AG04450 (cell line): Measurements from ENCODE around the gene SMPD3. TPM values are rescaled to one million over a fixed set of nuclear protein-coding genes. Genes with fewer than 3 reads are reported as not detected.

ENCODE experiments used
- CTCF ChIA-PET: fragments of 300-600, 350-600 bp; formaldehyde crosslinking; extraction: SDS; loops from one replicate; lab custom pipeline; 2022; ENCODE audit warnings: antibody characterized with exemption, inconsistent platforms; lab: Charles Lee
- POLR2A ChIA-PET: fragments of 350-600 bp; formaldehyde crosslinking; extraction: SDS; loops from one replicate; lab custom pipeline; 2021; ENCODE audit warnings: antibody characterized with exemption, inconsistent platforms; lab: Yijun Ruan, JAX
- DNase-seq: peaks from one replicate; pipeline ENCODE4 v3.0.0-alpha.2; 2011; ENCODE audit warnings: low read depth, low spot score
- H3K27ac ChIP-seq: one replicate; pipeline ENCODE4 v1.5.1; 2012; ENCODE audit warnings: low read depth, low read length, control low read depth
- H3K27me3 ChIP-seq: one replicate; pipeline ENCODE4 v1.6.0; 2012; ENCODE audit warnings: low read length; ENCODE audit not compliant: control insufficient read depth, insufficient read depth
- H3K4me3 ChIP-seq: 2 replicates; pipeline ENCODE4 v1.5.1; 2011; ENCODE audit warnings: mild to moderate bottlenecking, low read depth, low read length, control low read depth
- H3K9me3 ChIP-seq: 2 replicates; pipeline ENCODE4 v1.5.1; 2012; ENCODE audit warnings: low read length; ENCODE audit not compliant: control insufficient read depth, insufficient read depth
- polyA plus RNA-seq: library from polyadenylated mRNA; depleted of rRNA; stranded (reverse); fragments of >200 nt; gene quantifications from 2 replicates; pipeline ENCODE4 v1.2.3, GENCODE V29; 2011
- TF ChIP-seq, protein P1 (sequence below): IDR thresholded peaks from 2 replicates; pipeline ENCODE4 v1.5.1; 2011; ENCODE audit warnings: low read depth, low read length, control low read depth, inconsistent platforms

Gene SMPD3
- polyA plus RNA-seq, 1 experiment, result not detected

DNA sequence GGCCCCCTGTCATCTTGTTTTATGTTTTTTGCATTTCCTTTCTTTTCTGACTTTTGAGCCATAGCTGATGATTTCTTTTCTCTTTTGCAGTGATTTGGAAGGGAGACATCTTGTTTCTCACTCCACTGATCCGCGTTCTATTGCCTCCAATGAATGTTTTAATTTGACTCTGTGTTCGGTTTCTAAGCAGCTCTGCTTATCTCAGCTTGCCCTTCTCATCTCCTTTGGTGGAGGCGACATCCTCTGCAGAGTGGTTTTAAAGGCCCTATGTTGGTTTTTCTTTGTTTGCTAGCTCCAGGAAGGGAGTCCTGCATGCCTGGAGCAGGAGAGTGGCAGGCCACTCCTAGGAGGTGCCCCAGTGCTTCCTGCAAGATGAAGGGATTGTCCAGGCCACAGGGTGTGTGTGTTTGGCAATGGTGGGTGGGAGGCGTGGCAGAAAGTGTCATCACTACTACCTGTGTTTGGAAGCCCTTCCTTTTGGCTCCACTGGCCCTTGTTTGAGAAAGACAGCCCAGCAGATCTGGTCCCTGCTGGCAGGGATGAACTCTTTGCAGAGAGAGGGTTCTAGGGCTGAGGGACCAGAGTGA is 13.6 kb downstream of the SMPD3 start:
- Histone ChIP-seq H3K27me3 (peaks cover 8% of the 10 kb centered on the region), H3K4me3 (no peak overlapping the region), H3K27ac (no peak overlapping the region), H3K9me3 (0 out of 2 replicates have a peak, but pooled peaks cover 6% of the 10 kb centered on the region)
- CTCF ChIA-PET, result no interaction called here
- DNase-seq, result no peak
- POLR2A ChIA-PET, result no interaction called here
- TF ChIP-seq, protein P1, sequence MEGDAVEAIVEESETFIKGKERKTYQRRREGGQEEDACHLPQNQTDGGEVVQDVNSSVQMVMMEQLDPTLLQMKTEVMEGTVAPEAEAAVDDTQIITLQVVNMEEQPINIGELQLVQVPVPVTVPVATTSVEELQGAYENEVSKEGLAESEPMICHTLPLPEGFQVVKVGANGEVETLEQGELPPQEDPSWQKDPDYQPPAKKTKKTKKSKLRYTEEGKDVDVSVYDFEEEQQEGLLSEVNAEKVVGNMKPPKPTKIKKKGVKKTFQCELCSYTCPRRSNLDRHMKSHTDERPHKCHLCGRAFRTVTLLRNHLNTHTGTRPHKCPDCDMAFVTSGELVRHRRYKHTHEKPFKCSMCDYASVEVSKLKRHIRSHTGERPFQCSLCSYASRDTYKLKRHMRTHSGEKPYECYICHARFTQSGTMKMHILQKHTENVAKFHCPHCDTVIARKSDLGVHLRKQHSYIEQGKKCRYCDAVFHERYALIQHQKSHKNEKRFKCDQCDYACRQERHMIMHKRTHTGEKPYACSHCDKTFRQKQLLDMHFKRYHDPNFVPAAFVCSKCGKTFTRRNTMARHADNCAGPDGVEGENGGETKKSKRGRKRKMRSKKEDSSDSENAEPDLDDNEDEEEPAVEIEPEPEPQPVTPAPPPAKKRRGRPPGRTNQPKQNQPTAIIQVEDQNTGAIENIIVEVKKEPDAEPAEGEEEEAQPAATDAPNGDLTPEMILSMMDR, result no peak

DNA sequence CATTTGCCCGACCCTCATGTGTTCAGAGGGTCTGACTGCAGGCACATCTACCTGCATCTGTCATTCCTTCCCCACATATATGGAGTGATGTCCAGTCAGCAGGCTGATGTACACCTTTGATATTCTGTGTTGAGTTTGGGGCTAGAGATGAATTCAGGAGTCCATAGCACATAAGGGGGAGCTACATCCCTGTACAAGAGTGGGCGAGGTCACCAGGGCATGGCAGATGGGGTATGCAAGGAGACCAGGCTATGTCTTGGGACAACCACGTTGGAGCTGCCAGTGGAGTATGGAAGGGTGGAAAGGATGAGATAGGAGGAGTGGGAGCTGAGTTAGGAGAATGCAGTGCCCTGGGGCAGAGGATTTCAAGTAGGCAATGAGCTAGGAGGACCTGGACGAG is 15.0 kb downstream of the SMPD3 start:
- Histone ChIP-seq H3K9me3 (0 out of 2 replicates have a peak, but pooled peaks cover 6% of the 10 kb centered on the region), H3K27me3 (peaks cover 11% of the 10 kb centered on the region), H3K4me3 (no peak overlapping the region), H3K27ac (no peak overlapping the region)
- TF ChIP-seq, protein P1, result no peak
- ChIA-PET CTCF (no interaction called here), POLR2A (no interaction called here)
- DNase-seq, result no peak

DNA sequence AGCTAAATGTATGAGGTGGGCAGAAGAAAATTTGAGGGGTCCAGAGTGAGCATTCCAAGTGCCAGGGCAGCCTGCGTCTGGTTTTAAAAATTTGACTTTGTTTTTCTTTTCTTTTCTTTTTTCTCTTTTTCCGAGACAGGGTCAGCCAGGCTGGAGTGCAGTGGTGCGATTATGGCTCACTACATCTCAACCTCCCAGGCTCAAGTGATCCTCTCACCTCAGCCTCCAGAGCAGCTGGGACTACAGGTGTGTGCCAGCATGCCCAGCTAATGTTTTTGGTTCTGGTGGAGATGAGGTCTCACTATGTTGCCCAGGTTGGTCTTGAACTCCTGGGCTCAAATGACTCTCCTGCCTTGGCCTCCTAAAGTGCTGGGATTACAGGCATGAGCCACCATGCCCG is 15.6 kb downstream of the SMPD3 start:
- H3K27me3 ChIP-seq, result peaks cover 11% of the 10 kb centered on the region
- ChIA-PET POLR2A (no interaction called here), CTCF (no interaction called here)
- H3K27ac ChIP-seq, result no peak overlapping the region
- no peak overlapping the region for H3K4me3 ChIP-seq
- DNase-seq, result no peak
- TF ChIP-seq, protein P1, result no peak
- 0 out of 2 replicates have a peak, but pooled peaks cover 6% of the 10 kb centered on the region for H3K9me3 ChIP-seq

DNA sequence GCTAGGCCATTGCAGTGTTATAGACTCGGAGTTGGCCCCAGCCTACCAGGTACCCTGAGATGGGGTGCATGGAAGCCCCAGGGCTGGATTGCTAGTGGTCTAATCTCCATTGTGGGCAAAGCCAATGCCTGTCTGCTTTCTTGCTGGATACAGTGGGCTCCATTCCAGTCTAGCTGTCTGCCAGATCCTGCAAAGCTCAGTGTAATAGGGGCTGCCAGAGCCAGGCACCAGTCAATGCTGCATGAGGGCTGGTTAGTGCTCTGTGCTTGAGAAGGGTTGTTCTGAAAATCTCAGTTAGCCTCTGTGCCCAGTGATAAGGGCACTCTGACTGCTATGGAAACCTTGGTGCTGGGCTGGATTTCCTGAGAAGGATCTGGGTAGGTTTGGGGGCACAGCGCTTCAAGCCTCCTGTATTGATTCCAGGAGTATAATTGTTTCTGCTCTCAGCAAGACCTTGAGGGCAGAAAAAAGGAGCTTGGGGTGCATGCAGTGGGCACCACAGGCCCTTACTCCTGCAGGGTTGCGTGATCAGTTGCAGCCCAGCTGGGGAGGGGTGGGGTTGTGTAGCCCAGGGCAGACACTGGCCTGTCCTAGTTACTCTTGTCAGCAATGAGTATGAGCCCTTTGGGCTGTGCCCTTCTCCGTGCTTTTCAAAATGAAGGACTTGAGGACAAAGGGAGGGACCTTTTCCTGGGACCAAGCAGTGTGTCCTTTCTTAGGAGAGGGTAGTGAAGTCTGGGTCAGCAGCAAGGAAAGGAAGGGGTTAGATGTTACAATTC is 19.0 kb downstream of the SMPD3 start:
- CTCF ChIA-PET, result no interaction called here

More for the DNA sequence above, 19.0 kb downstream of the SMPD3 start:
- Histone ChIP-seq H3K27me3 (peaks cover 11% of the 10 kb centered on the region), H3K4me3 (no peak overlapping the region), H3K27ac (no peak overlapping the region), H3K9me3 (no peaks in the 10 kb centered on the region)
- TF ChIP-seq, protein P1, result no peak
- POLR2A ChIA-PET, result no interaction called here
- DNase-seq, result no peak
